Endometrium (tissue), 2 donors: ENCODE data around the gene LIMK1.
"Not testable (repeated sequence)": the region's sequence is repeated elsewhere in the genome, so short reads cannot be mapped to it uniquely, and the experiment has no call there.

Source experiments
- FAIRE-seq: peaks from 2 replicates; lab custom pipeline; 2012; peaks lifted over from hg19 to GRCh38; lab: Jason Lieb, UNC
- donor health status: control.
- donor health status: control.

The LIMK1 gene

GRCh38 chr7:74084722-74085578 is 1.3 kb downstream of the LIMK1 start:
- no peak for FAIRE-seq

GRCh38 chr7:74087791-74088453 is 4.3 kb downstream of the LIMK1 start:
- FAIRE-seq: no peak

GRCh38 chr7:74092321-74092963 is 8.8 kb downstream of the LIMK1 start:
- FAIRE-seq: no peak

- no peak for FAIRE-seq
Observed at GRCh38 chr7:74092964-74093471, 9.4 kb downstream of the LIMK1 start.

GRCh38 chr7:74093671-74094223 is 10.1 kb downstream of the LIMK1 start:
- no peak for FAIRE-seq

GRCh38 chr7:74094224-74095101 is 10.9 kb downstream of the LIMK1 start:
- no peak for FAIRE-seq

GRCh38 chr7:74095135-74095534 is 11.5 kb downstream of the LIMK1 start:
- FAIRE-seq: no peak

GRCh38 chr7:74097937-74098614 is 14.5 kb downstream of the LIMK1 start:
- no peak for FAIRE-seq

- no peak for FAIRE-seq
Observed at GRCh38 chr7:74099031-74099430, 15.4 kb downstream of the LIMK1 start.

GRCh38 chr7:74101061-74101681 is 17.6 kb downstream of the LIMK1 start:
- FAIRE-seq: no peak

- FAIRE-seq: no peak
Observed at GRCh38 chr7:74103219-74103772, 19.7 kb downstream of the LIMK1 start.

- no peak for FAIRE-seq
Observed at GRCh38 chr7:74104702-74105101, 21.1 kb downstream of the LIMK1 start.

GRCh38 chr7:74105992-74106391 is 22.4 kb downstream of the LIMK1 start:
- no peak for FAIRE-seq

GRCh38 chr7:74106846-74107245 is 23.2 kb downstream of the LIMK1 start:
- FAIRE-seq: no peak

GRCh38 chr7:74115326-74115725 is 31.7 kb downstream of the LIMK1 start:
- FAIRE-seq: no peak

- no peak for FAIRE-seq
Observed at GRCh38 chr7:74116356-74116755, 32.8 kb downstream of the LIMK1 start.

- FAIRE-seq: no peak
Observed at GRCh38 chr7:74119831-74120230, 36.2 kb downstream of the LIMK1 start.

- no peak for FAIRE-seq
Observed at GRCh38 chr7:74121401-74122249, 38.0 kb downstream of the LIMK1 start.

- not testable (repeated sequence) for FAIRE-seq
Observed at GRCh38 chr7:74123892-74124291, 40.3 kb downstream of the LIMK1 start.
